GM23338 (cell line): Measurements from ENCODE around the gene HTT. TPM values are rescaled to one million over a fixed set of nuclear protein-coding genes. Genes with fewer than 3 reads are reported as not detected.
"Not testable (repeated sequence)": the region's sequence is repeated elsewhere in the genome, so short reads cannot be mapped to it uniquely, and the experiment has no call there.

Experiments used
- ATAC-seq: fragments of 200-7000 bp; cut with Tn5 transposase; 3 replicates; pipeline ENCODE4 v1.9.1; 2020
- DNase-seq: peaks from one replicate; pipeline ENCODE4 v3.0.0-alpha.2; 2015; ENCODE audit warnings: low spot score
- H2AFZ ChIP-seq: fragments of 200-600 bp; sonication (generic); 2 replicates; pipeline ENCODE4 v1.8.0; 2016; ENCODE audit warnings: antibody characterized with exemption, mild to moderate bottlenecking, moderate library complexity
- H3F3A ChIP-seq: fragments of 200-600 bp; sonication (generic); replicated peaks from 2 replicates; pipeline ENCODE4 v1.8.0; 2017; ENCODE audit warnings: antibody characterized with exemption, mixed run types, low read depth
- H3K27ac ChIP-seq: fragments of 200-600 bp; sonication (generic); 2 replicates; pipeline ENCODE4 v1.6.1; 2016; ENCODE audit warnings: low read depth
- H3K27me3 ChIP-seq: fragments of 200-600 bp; sonication (generic); 2 replicates; pipeline ENCODE4 v1.8.0; 2016; ENCODE audit warnings: mild to moderate bottlenecking, mixed run types, moderate library complexity; ENCODE audit not compliant: insufficient read depth
- H3K36me3 ChIP-seq: fragments of 200-600 bp; sonication (generic); 2 replicates; pipeline ENCODE4 v1.8.0; 2016; ENCODE audit warnings: mild to moderate bottlenecking; ENCODE audit not compliant: insufficient read depth
- H3K4me1 ChIP-seq: fragments of 200-600 bp; sonication (generic); 2 replicates; pipeline ENCODE4 v1.8.0; 2016; ENCODE audit warnings: mild to moderate bottlenecking, moderate library complexity; ENCODE audit not compliant: insufficient read depth
- H3K4me2 ChIP-seq: fragments of 200-600 bp; sonication (generic); 2 replicates; pipeline ENCODE4 v1.7.1; 2017; ENCODE audit warnings: mixed run types
- H3K4me3 ChIP-seq: fragments of 200-600 bp; sonication (generic); 2 replicates; pipeline ENCODE4 v1.6.1; 2016; ENCODE audit warnings: mixed run types
- H3K79me2 ChIP-seq: fragments of 200-600 bp; sonication (generic); replicated peaks from 2 replicates; pipeline ENCODE4 v1.8.0; 2017; ENCODE audit warnings: mild to moderate bottlenecking; ENCODE audit not compliant: insufficient read depth
- H3K9me2 ChIP-seq: fragments of 200-600 bp; sonication (generic); 2 replicates; pipeline ENCODE4 v1.8.0; 2017; ENCODE audit not compliant: insufficient read depth
- H4K20me1 ChIP-seq: fragments of 200-600 bp; sonication (generic); replicated peaks from 2 replicates; pipeline ENCODE4 v1.8.0; 2017; ENCODE audit warnings: mild to moderate bottlenecking; ENCODE audit not compliant: insufficient read depth
- H3K27ac Mint-ChIP-seq: 2 replicates; pipeline ENCODE4 v1.8.0; 2020; ENCODE audit warnings: inconsistent platforms, mild to moderate bottlenecking, moderate library complexity, mixed read lengths
- H3K27me3 Mint-ChIP-seq: 3 replicates; pipeline ENCODE4 v1.8.0; 2022; ENCODE audit warnings: low read depth, mild to moderate bottlenecking, moderate library complexity, mixed read lengths, inconsistent platforms; ENCODE audit not compliant: insufficient read depth, poor library complexity
- H3K36me3 Mint-ChIP-seq: 3 replicates; pipeline ENCODE4 v1.8.0; 2021; ENCODE audit warnings: low read depth, mild to moderate bottlenecking, inconsistent platforms, moderate library complexity, mixed read lengths
- H3K4me1 Mint-ChIP-seq: 3 replicates; pipeline ENCODE4 v1.8.0; 2020; ENCODE audit warnings: mild to moderate bottlenecking, inconsistent platforms, mixed read lengths
- H3K4me3 Mint-ChIP-seq: 3 replicates; pipeline ENCODE4 v1.8.0; 2021; ENCODE audit warnings: moderate library complexity, mild to moderate bottlenecking, inconsistent platforms, mixed read lengths
- H3K9me3 Mint-ChIP-seq: 3 replicates; pipeline ENCODE4 v1.8.0; 2020; ENCODE audit warnings: moderate library complexity, mild to moderate bottlenecking, inconsistent platforms, mixed read lengths
- CREB1 ChIP-seq: fragments of 250-450 bp; sonication (Bioruptor Pico); IDR thresholded peaks from 2 replicates; pipeline ENCODE4 v1.5.0; 2020; ENCODE audit warnings: low read depth, mild to moderate bottlenecking, moderate library complexity
- EZH2phosphoT487 ChIP-seq: fragments of 200-600 bp; sonication (generic); IDR thresholded peaks from one replicate; pipeline ENCODE4 v1.8.1; 2018; ENCODE audit warnings: antibody characterized with exemption; ENCODE audit not compliant: unreplicated experiment
- NANOG ChIP-seq: IDR thresholded peaks from 2 replicates; pipeline ENCODE4 v1.6.1; 2016; ENCODE audit warnings: antibody characterized with exemption, borderline replicate concordance
- POLR2AphosphoS5 ChIP-seq: IDR thresholded peaks from 2 replicates; pipeline ENCODE4 v1.6.1; 2016; ENCODE audit warnings: antibody characterized with exemption, low read depth
- STAT1 ChIP-seq: IDR thresholded peaks from one replicate; pipeline ENCODE4 v1.6.1; 2016; ENCODE audit warnings: antibody characterized with exemption; ENCODE audit not compliant: unreplicated experiment
- ZNF114 ChIP-seq: fragments of 250-450 bp; sonication (Bioruptor Pico); IDR thresholded peaks from 2 replicates; pipeline ENCODE4 v1.5.0; 2020; ENCODE audit warnings: mild to moderate bottlenecking, moderate library complexity
- polyA plus RNA-seq: library from polyadenylated mRNA; unstranded; fragments of >200 nt; fragmentation: Nextera tagmentation; extraction: Ambion mirVana; gene quantifications from 2 replicates; pipeline ENCODE4 v1.2.1, GENCODE V29; 2016
- total RNA-seq: library from RNA; depleted of rRNA; stranded (reverse); fragments of >200 nt; shearing (Covaris generic); gene quantifications from 2 replicates; pipeline ENCODE4 v1.2.3, GENCODE V29; 2014
- TF ChIP-seq, protein P1 (sequence below), 2 experiments: fragments of 200-600 bp in 1 of 2; sonication (generic) in 1 of 2; conservative IDR thresholded peaks; 2 replicates each; pipeline versions ENCODE4 v1.5.1 to v1.6.1; 2016 to 2017; ENCODE audit warnings: antibody characterized with exemption in 2 of 2, low read depth in 2 of 2, mild to moderate bottlenecking in 2 of 2, moderate library complexity in 1 of 2
- TF ChIP-seq, protein P2 (sequence below): IDR thresholded peaks from one replicate; pipeline ENCODE4 v1.6.1; 2018; ENCODE audit warnings: antibody characterized with exemption; ENCODE audit not compliant: unreplicated experiment
- TF ChIP-seq, protein P3 (sequence below): IDR thresholded peaks from 2 replicates; pipeline ENCODE4 v1.6.1; 2016; ENCODE audit warnings: antibody characterized with exemption

HTT gene
- total and polyA plus RNA-seq, 2 experiments from 2014 or later = 26.6 to 67.7 TPM

DNA sequence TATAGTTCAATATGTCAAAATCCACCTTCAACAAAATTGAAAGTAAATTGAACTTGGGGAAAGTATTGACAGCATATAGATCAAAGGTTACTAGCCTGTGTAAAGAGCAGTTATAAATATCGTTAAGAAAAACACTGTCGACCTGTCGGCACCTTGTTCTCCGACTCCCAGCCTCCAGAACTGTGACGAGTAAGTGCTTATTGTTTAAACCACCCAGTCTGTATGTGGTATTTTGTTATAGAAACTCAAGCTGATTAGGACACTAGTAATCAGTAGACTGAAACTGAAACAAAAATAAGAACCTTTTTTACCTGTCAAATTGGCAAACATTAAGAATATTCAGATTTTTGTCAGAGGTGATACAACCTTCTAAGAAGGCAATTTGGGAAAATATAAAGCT is 17.0 kb downstream of the HTT start (continued):
- TF ChIP-seq, protein P1, sequence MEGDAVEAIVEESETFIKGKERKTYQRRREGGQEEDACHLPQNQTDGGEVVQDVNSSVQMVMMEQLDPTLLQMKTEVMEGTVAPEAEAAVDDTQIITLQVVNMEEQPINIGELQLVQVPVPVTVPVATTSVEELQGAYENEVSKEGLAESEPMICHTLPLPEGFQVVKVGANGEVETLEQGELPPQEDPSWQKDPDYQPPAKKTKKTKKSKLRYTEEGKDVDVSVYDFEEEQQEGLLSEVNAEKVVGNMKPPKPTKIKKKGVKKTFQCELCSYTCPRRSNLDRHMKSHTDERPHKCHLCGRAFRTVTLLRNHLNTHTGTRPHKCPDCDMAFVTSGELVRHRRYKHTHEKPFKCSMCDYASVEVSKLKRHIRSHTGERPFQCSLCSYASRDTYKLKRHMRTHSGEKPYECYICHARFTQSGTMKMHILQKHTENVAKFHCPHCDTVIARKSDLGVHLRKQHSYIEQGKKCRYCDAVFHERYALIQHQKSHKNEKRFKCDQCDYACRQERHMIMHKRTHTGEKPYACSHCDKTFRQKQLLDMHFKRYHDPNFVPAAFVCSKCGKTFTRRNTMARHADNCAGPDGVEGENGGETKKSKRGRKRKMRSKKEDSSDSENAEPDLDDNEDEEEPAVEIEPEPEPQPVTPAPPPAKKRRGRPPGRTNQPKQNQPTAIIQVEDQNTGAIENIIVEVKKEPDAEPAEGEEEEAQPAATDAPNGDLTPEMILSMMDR (conservative IDR thresholded peaks at IDR 0.05; ENCODE audit: low read depth in 2 of 2) = no peak
- no peak for TF ChIP-seq EZH2phosphoT487
- TF ChIP-seq CREB1 (CRISPR knock-in tag) = no peak
- no peak for TF ChIP-seq POLR2AphosphoS5
- TF ChIP-seq ZNF114 (CRISPR knock-in tag) = no peak
- TF ChIP-seq, protein P2, sequence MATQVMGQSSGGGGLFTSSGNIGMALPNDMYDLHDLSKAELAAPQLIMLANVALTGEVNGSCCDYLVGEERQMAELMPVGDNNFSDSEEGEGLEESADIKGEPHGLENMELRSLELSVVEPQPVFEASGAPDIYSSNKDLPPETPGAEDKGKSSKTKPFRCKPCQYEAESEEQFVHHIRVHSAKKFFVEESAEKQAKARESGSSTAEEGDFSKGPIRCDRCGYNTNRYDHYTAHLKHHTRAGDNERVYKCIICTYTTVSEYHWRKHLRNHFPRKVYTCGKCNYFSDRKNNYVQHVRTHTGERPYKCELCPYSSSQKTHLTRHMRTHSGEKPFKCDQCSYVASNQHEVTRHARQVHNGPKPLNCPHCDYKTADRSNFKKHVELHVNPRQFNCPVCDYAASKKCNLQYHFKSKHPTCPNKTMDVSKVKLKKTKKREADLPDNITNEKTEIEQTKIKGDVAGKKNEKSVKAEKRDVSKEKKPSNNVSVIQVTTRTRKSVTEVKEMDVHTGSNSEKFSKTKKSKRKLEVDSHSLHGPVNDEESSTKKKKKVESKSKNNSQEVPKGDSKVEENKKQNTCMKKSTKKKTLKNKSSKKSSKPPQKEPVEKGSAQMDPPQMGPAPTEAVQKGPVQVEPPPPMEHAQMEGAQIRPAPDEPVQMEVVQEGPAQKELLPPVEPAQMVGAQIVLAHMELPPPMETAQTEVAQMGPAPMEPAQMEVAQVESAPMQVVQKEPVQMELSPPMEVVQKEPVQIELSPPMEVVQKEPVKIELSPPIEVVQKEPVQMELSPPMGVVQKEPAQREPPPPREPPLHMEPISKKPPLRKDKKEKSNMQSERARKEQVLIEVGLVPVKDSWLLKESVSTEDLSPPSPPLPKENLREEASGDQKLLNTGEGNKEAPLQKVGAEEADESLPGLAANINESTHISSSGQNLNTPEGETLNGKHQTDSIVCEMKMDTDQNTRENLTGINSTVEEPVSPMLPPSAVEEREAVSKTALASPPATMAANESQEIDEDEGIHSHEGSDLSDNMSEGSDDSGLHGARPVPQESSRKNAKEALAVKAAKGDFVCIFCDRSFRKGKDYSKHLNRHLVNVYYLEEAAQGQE = no peak

DNA sequence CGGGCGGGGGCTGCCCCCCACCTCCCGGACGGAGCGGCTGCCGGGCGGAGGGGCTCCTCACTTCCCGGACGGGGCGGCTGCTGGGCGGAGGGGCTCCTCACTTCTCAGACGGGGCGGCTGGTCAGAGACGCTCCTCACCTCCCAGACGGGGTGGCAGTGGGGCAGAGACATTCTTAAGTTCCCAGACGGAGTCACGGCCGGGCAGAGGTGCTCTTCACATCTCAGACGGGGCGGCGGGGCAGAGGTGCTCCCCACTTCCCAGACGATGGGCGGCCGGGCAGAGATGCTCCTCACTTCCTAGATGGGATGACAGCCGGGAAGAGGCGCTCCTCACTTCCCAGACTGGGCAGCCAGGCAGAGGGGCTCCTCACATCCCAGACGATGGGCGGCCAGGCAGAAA is 20.2 kb downstream of the HTT start:
- H3K4me1 Mint-ChIP-seq = not testable (repeated sequence)
- H4K20me1 ChIP-seq = 0 out of 2 replicates have a peak, but pooled peaks cover 12% of the 10 kb centered on the region
- H3K36me3 Mint-ChIP-seq = peaks cover 57% of the 10 kb centered on the region

DNA sequence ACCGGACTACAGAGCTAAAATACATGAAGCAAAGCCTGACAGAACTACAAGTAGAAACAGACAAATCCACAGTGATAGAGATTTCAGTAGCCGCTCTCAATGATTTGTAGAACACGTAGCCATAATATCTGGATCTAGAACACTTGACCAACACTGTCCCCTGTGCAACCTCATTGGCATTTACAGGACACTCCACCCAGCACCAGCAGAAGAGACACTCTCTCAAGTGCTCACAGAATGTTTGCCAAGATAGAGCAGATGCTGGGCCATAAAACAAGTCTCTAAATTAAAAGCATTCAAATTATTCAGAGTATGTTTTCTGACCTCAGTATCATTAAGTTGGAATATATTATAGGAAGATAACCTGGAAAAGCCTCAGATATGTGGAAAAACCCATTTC is 21.7 kb downstream of the HTT start:
- 0 out of 2 replicates have a peak, but pooled peaks cover 10% of the 10 kb centered on the region for H4K20me1 ChIP-seq
- H3K79me2 ChIP-seq = peaks cover 45% of the 10 kb centered on the region
- H3K4me1 ChIP-seq = no peaks in the 10 kb centered on the region
- H3K27ac ChIP-seq = no peak overlapping the region
- no peak overlapping the region for H3K4me2 ChIP-seq
- H3K27me3 ChIP-seq = no peaks in the 10 kb centered on the region
- Mint-ChIP-seq H3K27ac (no peak overlapping the region), H3K4me3 (no peak overlapping the region), H3K36me3 (peaks cover 64% of the 10 kb centered on the region), H3K27me3 (peaks cover 4% of the 10 kb centered on the region), H3K9me3 (peaks cover 16% of the 10 kb centered on the region; the same call in 2 of the 3 replicates), H3K4me1 (no peaks in the 10 kb centered on the region)
- H3K36me3 ChIP-seq = peaks cover 6% of the 10 kb centered on the region; the same call in 1 of the 2 replicates
- ATAC-seq = no peak
- no peak overlapping the region for H2AFZ ChIP-seq
- no peaks in the 10 kb centered on the region for H3F3A ChIP-seq
- no peak overlapping the region for H3K4me3 ChIP-seq
- no peaks in the 10 kb centered on the region for H3K9me2 ChIP-seq
- no peak for DNase-seq
- TF ChIP-seq STAT1 = no peak
- no peak for TF ChIP-seq NANOG
- TF ChIP-seq, protein P3, sequence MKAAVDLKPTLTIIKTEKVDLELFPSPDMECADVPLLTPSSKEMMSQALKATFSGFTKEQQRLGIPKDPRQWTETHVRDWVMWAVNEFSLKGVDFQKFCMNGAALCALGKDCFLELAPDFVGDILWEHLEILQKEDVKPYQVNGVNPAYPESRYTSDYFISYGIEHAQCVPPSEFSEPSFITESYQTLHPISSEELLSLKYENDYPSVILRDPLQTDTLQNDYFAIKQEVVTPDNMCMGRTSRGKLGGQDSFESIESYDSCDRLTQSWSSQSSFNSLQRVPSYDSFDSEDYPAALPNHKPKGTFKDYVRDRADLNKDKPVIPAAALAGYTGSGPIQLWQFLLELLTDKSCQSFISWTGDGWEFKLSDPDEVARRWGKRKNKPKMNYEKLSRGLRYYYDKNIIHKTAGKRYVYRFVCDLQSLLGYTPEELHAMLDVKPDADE = no peak
- TF ChIP-seq, protein P1 (conservative IDR thresholded peaks at IDR 0.05; ENCODE audit: low read depth in 2 of 2) = no peak

More for the DNA sequence above, 20.2 kb downstream of the HTT start:
- not testable (repeated sequence) for H3K27me3 ChIP-seq, H3K36me3 ChIP-seq, H3K4me2 ChIP-seq, H3K27ac ChIP-seq, H3K27ac Mint-ChIP-seq, H2AFZ ChIP-seq, H3K4me1 ChIP-seq, ATAC-seq, H3K4me3 ChIP-seq, DNase-seq, H3F3A ChIP-seq, H3K9me2 ChIP-seq, H3K4me3 Mint-ChIP-seq, H3K27me3 Mint-ChIP-seq
- peaks cover 39% of the 10 kb centered on the region for H3K79me2 ChIP-seq
- H3K9me3 Mint-ChIP-seq = peaks cover 16% of the 10 kb centered on the region; the same call in 2 of the 3 replicates
